Heart left ventricle (tissue), 13 donors: ENCODE data around the gene HERC3.

Experiments
- CTCF ChIP-seq, 12 donors: fragments of 200-600 bp; sonication (generic) in 4 of 12; IDR thresholded peaks; one replicate each; pipeline versions ENCODE4 v1.5.0 to v1.8.0; 2018 to 2022; ENCODE audit warnings: antibody characterized with exemption in 12 of 12, mild to moderate bottlenecking in 5 of 12
- POLR2A ChIP-seq, 2 donors: fragments of 450-650 bp; IDR thresholded peaks; one replicate each; pipeline ENCODE4 v1.6.1; 2017; ENCODE audit warnings: antibody characterized with exemption in 2 of 2, mild to moderate bottlenecking in 2 of 2, moderate library complexity in 2 of 2
- donor health status: ischemic (EF 13 %, LVEDD 7.1; RV severe dilation, severe dysfunction).
- donor health status: DM: no; HTN: yes; CAD: no.
- donor health status: DM: no; HTN: no; CAD: no.
- donor health status: ischemic (EF 25% LVEDD 6.9; RV normal size, moderate dysfunction).
- donor health status: ischemic (EF 25% LVEDD 5.7; RV mildly dilated, moderate dysfunction).
- donor health status: ischemic (EF 35%, LVEDD 5.7; RV mildly dilated, moderate dysfunction).
- donor health status: nonischemic (EF 11% LVEDD 7.7; RV severe dilation, severe dysfunction).
- donor health status: DM: yes; HTN: yes; CAD: no.
- donor health status: PGD.
- donor health status: ischemic (EF 29% LVEDD 5.4; RV normal size, mild dysfunction).
- donor health status: nonischemic (EF 23%, LVEDD 6.1; RV moderate dilation, normal function).

- TF ChIP-seq CTCF (IDR thresholded peaks at IDR 0.05) (no peak), POLR2A (IDR thresholded peaks at IDR 0.05) (no peak)
These were observed 152.9 kb downstream of the HERC3 start for GRCh38 chr4:88745175-88745574.
